Measurements from ENCODE around the gene CFAP97D1.
A peak's percentile ranks its signal among the peaks of the same experiment; 100 is the strongest.

CFAP97D1 gene

GRCh38 chr17:43830510-43831140, 50.4 kb downstream of the CFAP97D1 start:
- no peak for DNase-seq

- DNase-seq = no peak
Observed at GRCh38 chr17:43831633-43832032, 51.4 kb downstream of the CFAP97D1 start.

- DNase-seq = no peak
Observed at GRCh38 chr17:43832168-43832975, 52.1 kb downstream of the CFAP97D1 start.

- peak; percentile 40 for DNase-seq
Observed at GRCh38 chr17:43832976-43833829, 53.0 kb downstream of the CFAP97D1 start, which contains the start of gene MPP3. TSS of gene MPP3 (minus strand) at chr17:43833146. CDS start at chr17:43831906, 1,240 bp downstream.

GRCh38 chr17:43834106-43834505, 53.9 kb downstream of the CFAP97D1 start:
- DNase-seq = no peak

All from activated CD4-positive, alpha-beta T cell treated with anti-CD3 and anti-CD28 coated beads for 1 hour (primary cell).